Uterus (tissue), 4 donors: ENCODE data around the gene CFAP70. TPM values are rescaled to one million over a fixed set of nuclear protein-coding genes. Genes with fewer than 3 reads are reported as not detected.

ENCODE experiments used
- DNase-seq, 2 donors: peaks; one replicate each; pipeline ENCODE4 v3.0.0-alpha.2; 2019 to 2020
- H3K27ac ChIP-seq, 2 donors: fragments of 200-600 bp; sonication (generic); 1 replicate in 1 of 2; 2 replicates in 1 of 2; pipeline ENCODE4 v1.5.1; 2016 to 2018
- H3K27me3 ChIP-seq, 2 donors: fragments of 200-600 bp; sonication (generic); one replicate each; pipeline ENCODE4 v1.5.1; 2018 to 2019; ENCODE audit warnings: control low read depth in 1 of 2
- H3K36me3 ChIP-seq, 2 donors: fragments of 200-600 bp; sonication (generic); one replicate each; pipeline ENCODE4 v1.5.1; 2019; ENCODE audit warnings: control low read depth in 1 of 2
- H3K4me1 ChIP-seq, 2 donors: fragments of 200-600 bp; sonication (generic); one replicate each; pipeline ENCODE4 v1.5.1; 2018 to 2019; ENCODE audit warnings: control low read depth in 1 of 2
- H3K4me3 ChIP-seq, 2 donors: fragments of 200-600 bp; sonication (generic); 1 replicate in 1 of 2; 2 replicates in 1 of 2; pipeline ENCODE4 v1.5.1; 2018 to 2019; ENCODE audit warnings: mild to moderate bottlenecking in 1 of 2
- H3K9me3 ChIP-seq, 2 donors: fragments of 200-600 bp; sonication (generic); one replicate each; pipeline ENCODE4 v1.5.1; 2019; ENCODE audit warnings: control low read depth in 1 of 2
- CTCF ChIP-seq, 4 experiments: fragments of 200-600 bp in 2 of 4; fragments of 450-650 bp in 2 of 4; sonication (generic) in 2 of 4; IDR thresholded peaks; one replicate each; pipeline ENCODE4 v1.5.1; 2016 to 2019; ENCODE audit warnings: antibody characterized with exemption in 4 of 4, mild to moderate bottlenecking in 2 of 4, moderate library complexity in 1 of 4
- POLR2A ChIP-seq, 2 donors: fragments of 450-650 bp; IDR thresholded peaks; one replicate each; pipeline ENCODE4 v1.6.1; 2016; ENCODE audit warnings: antibody characterized with exemption in 2 of 2, mild to moderate bottlenecking in 1 of 2, moderate library complexity in 1 of 2
- intact Hi-C: fragments of 100-400 bp; cut with DNase I; formaldehyde crosslinking; loops from one replicate; pipeline ENCODE4 v1.15.1; 2023; ENCODE audit warnings: low total_unique reads
- total RNA-seq, 4 donors: library from RNA; depleted of rRNA in 3 of 4; stranded (reverse); fragments of >200 nt in 3 of 4; gene quantifications; one replicate each; pipeline versions ENCODE4 v1.1.0 to v1.2.4, GENCODE V29; 2014 to 2023
- donor health status: DM: yes; HTN: yes; CAD: no.

The CFAP70 gene
- total RNA-seq, 4 donors from 2014 or later, result 1.5 to 11.3 (median 3.0) TPM

- TF ChIP-seq POLR2A (IDR thresholded peaks at IDR 0.05), result no peak
- no peak for TF ChIP-seq CTCF (IDR thresholded peaks at IDR 0.05)
- DNase-seq, result no peak
- no peak overlapping the region for H3K27ac ChIP-seq
- peaks cover 0 to 9% of the 10 kb centered on the region in 2 donors for H3K9me3 ChIP-seq
- H3K4me3 ChIP-seq, result no peak overlapping the region
- no peaks in the 10 kb centered on the region for H3K4me1 ChIP-seq
- no peaks in the 10 kb centered on the region for H3K27me3 ChIP-seq
- no peaks in the 10 kb centered on the region for H3K36me3 ChIP-seq
- intact Hi-C loops, result no loop called here
These were observed 48.2 kb downstream of the CFAP70 start for GRCh38 chr10:73310475-73310874.

GRCh38 chr10:73307203-73307800 is 51.4 kb downstream of the CFAP70 start:
- no peak for TF ChIP-seq CTCF (IDR thresholded peaks at IDR 0.05)
- no peak for TF ChIP-seq POLR2A (IDR thresholded peaks at IDR 0.05)
- H3K9me3 ChIP-seq, result peaks cover 0 to 9% of the 10 kb centered on the region in 2 donors
- intact Hi-C loops, result no loop called here
- no peaks in the 10 kb centered on the region for H3K4me1 ChIP-seq
- no peak for DNase-seq
- H3K27ac ChIP-seq, result no peak overlapping the region
- no peaks in the 10 kb centered on the region for H3K27me3 ChIP-seq
- H3K36me3 ChIP-seq, result no peaks in the 10 kb centered on the region
- no peak overlapping the region for H3K4me3 ChIP-seq

GRCh38 chr10:73306171-73306708 is 52.4 kb downstream of the CFAP70 start:
- intact Hi-C loops, result no loop called here
- Histone ChIP-seq H3K9me3 (peaks cover 0 to 9% of the 10 kb centered on the region in 2 donors), H3K4me1 (no peaks in the 10 kb centered on the region), H3K36me3 (no peaks in the 10 kb centered on the region), H3K27me3 (no peaks in the 10 kb centered on the region), H3K4me3 (no peak overlapping the region), H3K27ac (no peak overlapping the region)
- no peak for TF ChIP-seq POLR2A (IDR thresholded peaks at IDR 0.05)
- TF ChIP-seq CTCF (IDR thresholded peaks at IDR 0.05), result no peak
- DNase-seq, result no peak

GRCh38 chr10:73296946-73297345 is 61.7 kb downstream of the CFAP70 start:
- Histone ChIP-seq H3K27me3 (no peaks in the 10 kb centered on the region), H3K9me3 (no peaks in the 10 kb centered on the region), H3K4me1 (no peaks in the 10 kb centered on the region), H3K36me3 (no peaks in the 10 kb centered on the region), H3K27ac (no peak overlapping the region), H3K4me3 (no peak overlapping the region)
- TF ChIP-seq CTCF (IDR thresholded peaks at IDR 0.05) (no peak), POLR2A (IDR thresholded peaks at IDR 0.05) (no peak)
- DNase-seq, result no peak
- intact Hi-C loops, result no loop called here

- TF ChIP-seq POLR2A (IDR thresholded peaks at IDR 0.05) (no peak), CTCF (IDR thresholded peaks at IDR 0.05) (no peak)
- Histone ChIP-seq H3K27me3 (no peaks in the 10 kb centered on the region), H3K36me3 (no peaks in the 10 kb centered on the region), H3K27ac (no peak overlapping the region), H3K4me1 (no peaks in the 10 kb centered on the region), H3K4me3 (no peak overlapping the region), H3K9me3 (no peaks in the 10 kb centered on the region)
- DNase-seq, result no peak
- intact Hi-C loops, result no loop called here
These were observed 65.2 kb downstream of the CFAP70 start for GRCh38 chr10:73293461-73293860.
